CD14-positive monocyte (primary cell): Measurements from ENCODE around the gene SNX9. TPM values are rescaled to one million over a fixed set of nuclear protein-coding genes. Genes with fewer than 3 reads are reported as not detected.

Experiments used
- DNase-seq, 3 donors: peaks; one replicate each; pipeline ENCODE4 v3.0.0-alpha.2; 2011 to 2022
- H2AFZ ChIP-seq: 2 replicates; pipeline ENCODE4 v1.6.0; 2012; ENCODE audit warnings: mild to moderate bottlenecking, low read depth, low read length, inconsistent platforms; ENCODE audit not compliant: insufficient read depth, poor library complexity, severe bottlenecking
- H3K27ac ChIP-seq, 2 donors: 1 replicate in 1 of 2; 2 replicates in 1 of 2; pipeline ENCODE4 v1.5.1; 2012 to 2013; ENCODE audit warnings: low read length in 2 of 2, control low read depth in 1 of 2, inconsistent platforms in 1 of 2, low read depth in 1 of 2, mild to moderate bottlenecking in 1 of 2
- H3K27me3 ChIP-seq, 2 donors: one replicate each; pipeline versions ENCODE4 v1.6.0 to v1.6.1; 2011 to 2013; ENCODE audit warnings: low read length in 2 of 2; ENCODE audit not compliant: control insufficient read depth in 2 of 2, insufficient read depth in 2 of 2
- H3K36me3 ChIP-seq, 2 donors: replicated peaks in 1 of 2; 1 replicate in 1 of 2; 2 replicates in 1 of 2; pipeline versions ENCODE4 v1.5.1 to v1.6.1; 2012 to 2013; ENCODE audit warnings: low read length in 2 of 2, control low read depth in 1 of 2, inconsistent platforms in 1 of 2, mild to moderate bottlenecking in 1 of 2; ENCODE audit not compliant: insufficient read depth in 2 of 2, control insufficient read depth in 1 of 2
- H3K4me1 ChIP-seq, 2 donors: 1 replicate in 1 of 2; 2 replicates in 1 of 2; pipeline versions ENCODE4 v1.5.1 to v1.6.1; 2012 to 2013; ENCODE audit warnings: low read length in 2 of 2, control low read depth in 1 of 2, inconsistent platforms in 1 of 2, mild to moderate bottlenecking in 1 of 2, moderate library complexity in 1 of 2; ENCODE audit not compliant: insufficient read depth in 2 of 2, control insufficient read depth in 1 of 2
- H3K4me2 ChIP-seq: replicated peaks from 2 replicates; pipeline ENCODE3; 2012; ENCODE audit warnings: low read length, moderate library complexity, mild to moderate bottlenecking; ENCODE audit not compliant: poor library complexity, severe bottlenecking; ENCODE audit errors: extremely low read depth
- H3K4me3 ChIP-seq, 3 experiments: fragments of 200-600 bp in 1 of 3; sonication (generic) in 1 of 3; replicated peaks in 1 of 3; 1 replicate in 2 of 3; 2 replicates in 1 of 3; pipeline ENCODE4 v1.5.1; 2011 to 2013; ENCODE audit warnings: low read length in 3 of 3, mild to moderate bottlenecking in 3 of 3, control low read depth in 2 of 3, low read depth in 2 of 3, inconsistent platforms in 1 of 3, moderate library complexity in 1 of 3
- H3K79me2 ChIP-seq: 2 replicates; pipeline ENCODE4 v1.6.0; 2012; ENCODE audit warnings: mild to moderate bottlenecking, control low read depth, inconsistent platforms, low read length, moderate library complexity; ENCODE audit not compliant: insufficient read depth
- H3K9ac ChIP-seq: 2 replicates; pipeline ENCODE4 v1.6.0; 2017; ENCODE audit warnings: low read length, mild to moderate bottlenecking; ENCODE audit not compliant: insufficient read depth, poor library complexity, severe bottlenecking
- H3K9me3 ChIP-seq, 2 donors: replicated peaks in 1 of 2; 1 replicate in 1 of 2; 2 replicates in 1 of 2; pipeline versions ENCODE4 v1.5.1 to v1.6.1; 2012 to 2013; ENCODE audit warnings: low read length in 2 of 2, control low read depth in 1 of 2; ENCODE audit not compliant: control insufficient read depth in 1 of 2, insufficient read depth in 1 of 2
- H4K20me1 ChIP-seq: 2 replicates; pipeline ENCODE4 v1.6.0; 2012; ENCODE audit warnings: mild to moderate bottlenecking, low read length, control low read depth, moderate library complexity; ENCODE audit not compliant: insufficient read depth
- H3K27ac Mint-ChIP-seq, 7 donors: one replicate each; pipeline ENCODE4 v1.8.0; 2020; ENCODE audit warnings: mild to moderate bottlenecking in 7 of 7, mixed read lengths in 7 of 7, moderate library complexity in 6 of 7, inconsistent platforms in 2 of 7
- H3K27me3 Mint-ChIP-seq, 3 donors: one replicate each; pipeline ENCODE4 v1.8.0; 2021 to 2022; ENCODE audit warnings: low read depth in 3 of 3, mild to moderate bottlenecking in 3 of 3, mixed read lengths in 3 of 3, moderate library complexity in 3 of 3, inconsistent platforms in 1 of 3
- H3K36me3 Mint-ChIP-seq, 2 donors: one replicate each; pipeline ENCODE4 v1.8.0; 2020; ENCODE audit warnings: mixed read lengths in 2 of 2, inconsistent platforms in 1 of 2, mild to moderate bottlenecking in 1 of 2
- H3K4me1 Mint-ChIP-seq: one replicate; pipeline ENCODE4 v1.8.0; 2020; ENCODE audit warnings: mild to moderate bottlenecking, mixed read lengths
- H3K4me3 Mint-ChIP-seq, 2 donors: one replicate each; pipeline ENCODE4 v1.8.0; 2020; ENCODE audit warnings: mild to moderate bottlenecking in 2 of 2, mixed read lengths in 2 of 2, moderate library complexity in 1 of 2
- H3K9me3 Mint-ChIP-seq, 7 donors: one replicate each; pipeline ENCODE4 v1.8.0; 2020 to 2022; ENCODE audit warnings: mixed read lengths in 7 of 7, mild to moderate bottlenecking in 6 of 7, moderate library complexity in 6 of 7, inconsistent platforms in 2 of 7
- CTCF ChIP-seq: fragments of 200-600 bp; IDR thresholded peaks from one replicate; pipeline ENCODE4 v1.8.0; 2022; ENCODE audit warnings: antibody characterized with exemption, mild to moderate bottlenecking
- WGBS: methylation state at CpG from one replicate; pipeline ENCODE4 v1.1.5; 2013; ENCODE audit warnings: missing lambda C conversion rate; ENCODE audit not compliant: insufficient coverage; 5-methylcytosine and 5-hydroxymethylcytosine counted together
- intact Hi-C, 2 donors: fragments of 100-400 bp; cut with micrococcal nuclease; formaldehyde crosslinking; loops; one replicate each; pipeline versions ENCODE4 v1.15.0 to v1.15.1; 2023
- polyA plus RNA-seq, 3 donors: library from polyadenylated mRNA; depleted of rRNA in 1 of 3; unstranded in 2 of 3; stranded (reverse) in 1 of 3; fragments of 300-500 nt in 2 of 3; fragments of >200 nt in 1 of 3; fragmentation: Illumina TruSeq in 2 of 3; gene quantifications; 1 replicate in 2 of 3; 2 replicates in 1 of 3; pipeline ENCODE4 v1.2.3, GENCODE V29; 2012 to 2021

SNX9 gene
- polyA plus RNA-seq, 3 donors: 5.5 to 8.1 (median 7.2) TPM

GRCh38 chr6:157881342-157881741 is 58.3 kb downstream of the SNX9 start:
- Mint-ChIP-seq H3K4me1 (peaks cover 8% of the 10 kb centered on the region), H3K36me3 (peaks cover 40 to 42% of the 10 kb centered on the region in 2 donors), H3K27ac (peak overlapping the region in 1 of 7 donors; percentile 71), H3K27me3 (peaks cover 0 to 4% (median 0%) of the 10 kb centered on the region in 3 donors), H3K9me3 (no peaks in the 10 kb centered on the region), H3K4me3 (no peak overlapping the region)
- H3K79me2 ChIP-seq: no peaks in the 10 kb centered on the region
- H3K4me3 ChIP-seq: no peak overlapping the region
- H2AFZ ChIP-seq: no peak overlapping the region
- no peak for DNase-seq
- H3K27me3 ChIP-seq: no peaks in the 10 kb centered on the region
- no peak overlapping the region for H3K9ac ChIP-seq
- H3K4me2 ChIP-seq: no peak overlapping the region
- peaks cover 0 to 3% of the 10 kb centered on the region in 2 donors for H3K4me1 ChIP-seq
- 100% methylated on average over 1 of the region's 3 CpGs for WGBS
- H3K27ac ChIP-seq: no peak overlapping the region
- H3K9me3 ChIP-seq: no peaks in the 10 kb centered on the region
- intact Hi-C loops: no loop called here
- no peaks in the 10 kb centered on the region for H4K20me1 ChIP-seq
- peaks cover 6 to 16% of the 10 kb centered on the region in 2 donors for H3K36me3 ChIP-seq
- TF ChIP-seq CTCF: no peak

- no peak overlapping the region for H3K27ac Mint-ChIP-seq
- WGBS: no CpG with 5 or more reads among the region's 2 CpGs
- peaks cover 0 to 3% of the 10 kb centered on the region in 2 donors for H3K4me1 ChIP-seq
- no peak for DNase-seq
- TF ChIP-seq CTCF: no peak
- H3K9ac ChIP-seq: no peak overlapping the region
- no peaks in the 10 kb centered on the region for H4K20me1 ChIP-seq
- H3K36me3 Mint-ChIP-seq: peaks cover 33 to 37% of the 10 kb centered on the region in 2 donors
- H2AFZ ChIP-seq: no peak overlapping the region
- no peaks in the 10 kb centered on the region for H3K27me3 ChIP-seq
- H3K27ac ChIP-seq: no peak overlapping the region
- no peaks in the 10 kb centered on the region for H3K9me3 ChIP-seq
- H3K27me3 Mint-ChIP-seq: peaks cover 0 to 1% (median 1%) of the 10 kb centered on the region in 3 donors
- no peaks in the 10 kb centered on the region for H3K9me3 Mint-ChIP-seq
- peaks cover 0 to 19% of the 10 kb centered on the region in 2 donors for H3K36me3 ChIP-seq
- H3K4me1 Mint-ChIP-seq: peaks cover 8% of the 10 kb centered on the region
- intact Hi-C loops: no loop called here
- no peak overlapping the region for H3K4me3 Mint-ChIP-seq
- no peak overlapping the region for H3K4me3 ChIP-seq
- H3K4me2 ChIP-seq: no peak overlapping the region
- H3K79me2 ChIP-seq: no peaks in the 10 kb centered on the region
These were observed 61.7 kb downstream of the SNX9 start for GRCh38 chr6:157884756-157885155.
